ENCODE data around the gene AKIRIN2. TPM values are rescaled to one million over a fixed set of nuclear protein-coding genes. Genes with fewer than 3 reads are reported as not detected.
A peak's percentile ranks its signal among the peaks of the same experiment; 100 is the strongest.

AKIRIN2 gene
- total and polyA plus RNA-seq, 9 of the 15 experiments (the other 6 are each of a cell fraction or from before 2014, with no cell fraction given): 5.8 to 63.9 (median 28.1) TPM

GRCh38 chr6:87728706-87729105 lies 26.7 kb upstream of the AKIRIN2 start:
- in situ Hi-C loops (cut with MboI): no loop called here
- H2AFZ ChIP-seq (ENCODE audit: low read depth, low read length): peak overlapping the region; percentile 82
- no peaks in the 10 kb centered on the region for H3K27me3 ChIP-seq (ENCODE audit: control insufficient read depth in 2 of 2, insufficient read depth in 2 of 2, low read length in 2 of 2)
- no peak for FAIRE-seq
- intact Hi-C loops (cut with micrococcal nuclease): no loop called here
- POLR2A ChIA-PET: interaction anchor here (1.3 kb wide), 1 partner anchor 28 kb away, joined by 4 read pairs; no protein-coding TSS in a partner anchor
- CTCF ChIA-PET (ENCODE audit: low intra/inter-chr PET ratio): no interaction called here
- H3K36me3 ChIP-seq (ENCODE audit: control insufficient read depth, insufficient read depth, low read length): no peaks in the 10 kb centered on the region
- no peak for ATAC-seq
- peaks cover 7 to 35% of the 10 kb centered on the region in 2 experiments for H3K4me1 ChIP-seq (replicated peaks in 1 of 2; ENCODE audit: control insufficient read depth in 2 of 2, insufficient read depth in 2 of 2, low read length in 2 of 2)
- H3K9me1 ChIP-seq (ENCODE audit: control insufficient read depth, insufficient read depth, low read length): no peaks in the 10 kb centered on the region
- H3K79me2 ChIP-seq (ENCODE audit: control insufficient read depth, insufficient read depth, low read length): no peaks in the 10 kb centered on the region
- H4K20me1 ChIP-seq (replicated peaks; ENCODE audit: control insufficient read depth, insufficient read depth, low read length): no peaks in the 10 kb centered on the region
- H3K4me3 ChIP-seq: 0 out of 2 replicates have a peak overlapping the region, but pooled peaks have one; percentile 22
- H3K4me2 ChIP-seq (ENCODE audit: insufficient read depth, low read length): peak overlapping the region; percentile 59
- peak overlapping the region; percentile 8; the same call in 1 of the 3 replicates for H3K27ac ChIP-seq (ENCODE audit: extremely low read depth, low read depth, low read length)
- peak overlapping the region in 1 of 2 experiments; percentile 34; a peak in 1 of 4 replicates for H3K9ac ChIP-seq (ENCODE audit: insufficient read depth in 1 of 2, low read depth in 2 of 2, low read length in 2 of 2)
- 52% methylated on average over 3 of the region's 3 CpGs for WGBS (ENCODE audit: insufficient coverage, low coverage, missing lambda C conversion rate)
- BruUV-seq (replicated peaks): no TSS peak
- DNase-seq (ENCODE audit: extremely low read depth in 1 of 4, low spot score in 3 of 4): no peak
- H3K9me3 ChIP-seq (replicated peaks; ENCODE audit: control insufficient read depth, insufficient read depth, low read depth, low read length): no peaks in the 10 kb centered on the region
- TF ChIP-seq MAFG (tag; conservative IDR thresholded peaks at IDR 0.05) (0 out of 2 replicates have a peak, but pooled peaks have one; percentile 17), CBX3 (IDR thresholded peaks at IDR 0.05; ENCODE audit: borderline replicate concordance in 1 of 2, low read length in 2 of 2) (no peak), ZNF316 (IDR thresholded peaks at IDR 0.05) (peak; percentile 65), ZBTB40 (IDR thresholded peaks at IDR 0.05) (no peak), ZBTB40 (CRISPR knock-in tag; IDR thresholded peaks at IDR 0.05) (no peak), C11orf30 (IDR thresholded peaks at IDR 0.05; ENCODE audit: low read depth) (peak; percentile 38; the same call in 1 of the 2 replicates), ZBTB7A (IDR thresholded peaks at IDR 0.05; ENCODE audit: borderline replicate concordance, control insufficient read depth, low read depth, low read length) (no peak)
